GM12891 (cell line): ENCODE data around the gene IFNW1.

ENCODE experiments used
- POLR2A ChIP-seq: IDR thresholded peaks from 2 replicates; pipeline ENCODE4 v1.6.1; 2011; ENCODE audit warnings: low read depth, low read length, control low read depth
- POLR2AphosphoS5 ChIP-seq: IDR thresholded peaks from 2 replicates; pipeline ENCODE4 v1.6.1; 2011; ENCODE audit warnings: low read depth, low read length, control low read depth
- SPI1 ChIP-seq: IDR thresholded peaks from 2 replicates; pipeline ENCODE4 v1.6.1; 2011; ENCODE audit warnings: low read depth, low read length, control low read depth
- TAF1 ChIP-seq: IDR thresholded peaks from 2 replicates; pipeline ENCODE4 v1.6.1; 2011; ENCODE audit warnings: low read depth, low read length, control low read depth

DNA sequence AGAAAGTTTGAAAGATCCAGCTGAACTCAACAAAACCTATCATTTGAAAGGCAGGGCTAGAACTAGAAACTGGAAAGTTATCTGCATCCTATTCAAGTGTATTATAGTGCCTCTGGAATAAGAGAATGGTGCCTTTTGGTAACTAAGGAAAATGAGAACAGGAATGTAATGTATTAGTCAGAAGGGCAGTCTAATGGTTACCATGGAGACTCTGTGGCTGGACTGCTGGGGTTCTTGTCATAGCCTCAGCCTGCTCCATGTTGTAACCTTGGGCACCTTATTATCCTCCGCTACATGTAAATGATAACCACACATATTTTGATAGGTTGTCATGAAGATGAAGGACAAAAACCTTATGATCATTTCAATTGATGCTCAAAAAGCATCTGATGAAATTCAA, 39.3 kb downstream of the IFNW1 start:
- TF ChIP-seq POLR2A, result no peak
- no peak for TF ChIP-seq POLR2AphosphoS5
- no peak for TF ChIP-seq TAF1
- no peak for TF ChIP-seq SPI1
